Mucosa of descending colon (tissue), 3 donors: ENCODE results near the gene SURF1. TPM values are rescaled to one million over a fixed set of nuclear protein-coding genes. Genes with fewer than 3 reads are reported as not detected.
"Not testable (repeated sequence)": the region's sequence is repeated elsewhere in the genome, so short reads cannot be mapped to it uniquely, and the experiment has no call there.

ENCODE experiments used
- ATAC-seq: fragments of 200-7000 bp; cut with Tn5 transposase; one replicate; pipeline ENCODE4 v1.9.1; 2020; ENCODE audit warnings: mild to moderate bottlenecking, moderate library complexity
- DNase-seq, 3 donors: peaks; one replicate each; pipeline ENCODE4 v3.0.0-alpha.2; 2020
- H3K36me3 ChIP-seq: fragments of 200-600 bp; one replicate; pipeline ENCODE4 v1.8.0; 2021; ENCODE audit warnings: low read depth, mild to moderate bottlenecking
- H3K4me1 ChIP-seq: fragments of 200-600 bp; one replicate; pipeline ENCODE4 v1.8.0; 2021; ENCODE audit warnings: low read depth, mild to moderate bottlenecking
- H3K4me3 ChIP-seq: fragments of 200-600 bp; one replicate; pipeline ENCODE4 v1.8.0; 2021; ENCODE audit warnings: mild to moderate bottlenecking
- H3K9me3 ChIP-seq: fragments of 200-600 bp; one replicate; pipeline ENCODE4 v1.8.0; 2021; ENCODE audit warnings: mild to moderate bottlenecking
- CTCF ChIP-seq: fragments of 200-600 bp; IDR thresholded peaks from one replicate; pipeline ENCODE4 v1.8.0; 2022; ENCODE audit warnings: antibody characterized with exemption, mild to moderate bottlenecking
- intact Hi-C, 2 donors: fragments of 100-400 bp; cut with DNase I in 1 of 2; cut with micrococcal nuclease in 1 of 2; formaldehyde crosslinking; loops; one replicate each; pipeline versions ENCODE4 v1.11.0 to v1.11.1; 2022; cut with DNase I, micrococcal nuclease
- total RNA-seq, 3 donors: library from RNA; stranded (reverse); fragmentation: NEBNext Ultra II Directional in 2 of 3; extraction: Animal tissue kit (Norgen Biotek cat#: 25700) in 2 of 3; gene quantifications; one replicate each; pipeline versions ENCODE4 v1.2.1 to v1.2.4, GENCODE V29; 2021 to 2023
- donor health status: DM: no; HTN: no; CAD: no; lungs with moderate emphysema.
- donor health status: DM: no; HTN: no; CAD: no.
- donor health status: DM: no; HTN: yes; CAD: no.

Gene SURF1
- total RNA-seq, 3 donors from 2014 or later, result 45.4 to 63.0 (median 52.2) TPM

- intact Hi-C loops, result no loop called here
- H3K4me1 ChIP-seq, result no peaks in the 10 kb centered on the region
- no peak for ATAC-seq
- no peak overlapping the region for H3K4me3 ChIP-seq
- DNase-seq, result no peak
- TF ChIP-seq CTCF, result no peak
- H3K36me3 ChIP-seq, result no peaks in the 10 kb centered on the region
- no peaks in the 10 kb centered on the region for H3K9me3 ChIP-seq
Observed at GRCh38 chr9:133394687-133395271, 38.5 kb upstream of the SURF1 start.

- Histone ChIP-seq H3K9me3 (no peaks in the 10 kb centered on the region), H3K4me3 (no peak overlapping the region), H3K4me1 (no peaks in the 10 kb centered on the region), H3K36me3 (no peaks in the 10 kb centered on the region)
- DNase-seq (no peak), ATAC-seq (no peak)
- TF ChIP-seq CTCF, result no peak
- intact Hi-C loops, result no loop called here
Observed at GRCh38 chr9:133393399-133393798, 37.1 kb upstream of the SURF1 start.

DNA sequence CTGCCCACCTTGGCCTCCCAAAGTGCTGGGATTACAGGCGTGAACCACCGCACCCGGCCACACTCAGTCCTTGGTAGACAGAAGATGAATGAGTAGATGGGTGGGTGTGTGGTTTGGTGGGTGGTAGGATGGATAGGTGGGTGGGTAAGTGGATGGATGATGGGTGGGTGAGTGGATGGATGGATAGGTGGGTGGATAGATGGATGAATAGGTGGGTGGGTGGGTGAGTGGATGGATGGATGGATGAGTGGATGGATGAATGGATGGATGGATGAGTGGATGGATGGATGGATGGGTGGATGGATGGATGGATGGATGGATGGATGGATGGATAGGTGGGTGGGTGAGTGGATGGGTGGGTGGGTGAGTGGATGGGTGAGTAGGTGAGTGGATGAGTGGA lies 36.0 kb upstream of the SURF1 start:
- H3K9me3 ChIP-seq, H3K36me3 ChIP-seq, intact Hi-C loops, DNase-seq, H3K4me1 ChIP-seq, ATAC-seq, H3K4me3 ChIP-seq: not testable (repeated sequence)

DNA sequence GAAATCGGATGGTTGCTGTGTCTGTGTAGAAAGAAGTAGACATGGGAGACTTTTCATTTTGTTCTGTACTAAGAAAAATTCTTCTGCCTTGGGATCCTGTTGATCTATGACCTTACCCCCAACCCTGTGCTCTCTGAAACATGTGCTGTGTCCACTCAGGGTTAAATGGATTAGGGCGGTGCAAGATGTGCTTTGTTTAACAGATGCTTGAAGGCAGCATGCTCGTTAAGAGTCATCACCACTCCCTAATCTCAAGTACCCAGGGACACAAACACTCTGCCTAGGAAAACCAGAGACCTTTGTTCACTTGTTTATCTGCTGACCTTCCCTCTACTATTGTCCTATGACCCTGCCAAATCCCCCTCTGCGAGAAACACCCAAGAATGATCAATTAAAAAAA lies 35.2 kb upstream of the SURF1 start:
- DNase-seq, H3K9me3 ChIP-seq, H3K36me3 ChIP-seq, H3K4me3 ChIP-seq, ATAC-seq, intact Hi-C loops, H3K4me1 ChIP-seq: not testable (repeated sequence)

- no peaks in the 10 kb centered on the region for H3K9me3 ChIP-seq
- H3K4me1 ChIP-seq, result no peaks in the 10 kb centered on the region
- no peak for TF ChIP-seq CTCF
- intact Hi-C loops, result no loop called here
- no peaks in the 10 kb centered on the region for H3K36me3 ChIP-seq
- H3K4me3 ChIP-seq, result no peak overlapping the region
- no peak for ATAC-seq
- no peak for DNase-seq
Observed at GRCh38 chr9:133390713-133391112, 34.4 kb upstream of the SURF1 start.

DNA sequence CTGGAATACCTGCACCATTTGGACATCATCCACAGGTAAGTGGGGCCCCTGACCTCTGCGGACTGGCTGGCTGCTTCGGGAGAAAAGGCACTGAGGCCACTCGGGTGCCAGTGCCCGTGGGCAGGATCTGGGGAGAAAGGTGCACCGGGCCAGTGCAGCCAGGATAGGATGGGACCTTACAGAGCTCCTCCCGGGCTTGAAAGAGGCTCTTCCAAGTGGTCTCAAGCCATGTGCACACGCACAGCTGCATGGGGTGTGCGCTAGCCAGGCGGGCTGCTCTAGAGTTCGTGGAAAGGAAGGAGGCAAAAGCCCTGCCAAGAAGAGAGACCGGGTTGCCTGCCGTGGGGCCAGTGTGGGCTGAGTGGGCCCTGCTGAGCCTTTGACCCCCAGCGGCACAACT lies 33.3 kb upstream of the SURF1 start:
- TF ChIP-seq CTCF, result no peak
- no peak for DNase-seq

DNA sequence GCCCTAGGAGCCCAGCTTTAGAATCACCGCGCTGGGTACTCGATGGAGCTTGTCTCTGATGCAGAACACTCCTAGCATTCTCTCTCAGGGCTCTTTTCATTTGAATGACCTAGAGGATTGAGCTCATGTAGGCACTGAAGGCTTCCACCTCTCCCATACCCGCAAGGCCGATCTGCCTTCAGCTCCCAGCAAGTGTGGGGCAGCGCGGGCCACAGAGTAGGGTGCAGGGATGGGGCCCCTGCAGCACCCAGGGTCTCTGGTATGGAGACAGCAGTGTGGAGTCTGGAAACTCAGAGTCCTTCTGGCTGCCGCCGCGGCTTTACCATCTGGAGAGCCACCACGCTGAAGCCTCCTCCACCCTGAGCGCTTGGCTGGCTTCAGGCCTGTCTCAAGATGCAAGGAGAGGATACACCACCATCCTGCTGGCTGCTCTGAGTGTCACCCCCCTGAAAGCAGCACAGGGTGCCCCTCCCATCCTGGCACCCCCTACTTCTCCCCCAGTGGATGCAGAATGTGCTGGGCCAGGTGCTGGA lies 32.8 kb upstream of the SURF1 start:
- H3K4me3 ChIP-seq, result no peak overlapping the region
- H3K4me1 ChIP-seq, result no peaks in the 10 kb centered on the region
- no peak for ATAC-seq
- DNase-seq, result no peak
- no peaks in the 10 kb centered on the region for H3K36me3 ChIP-seq
- no peaks in the 10 kb centered on the region for H3K9me3 ChIP-seq
- intact Hi-C loops, result no loop called here
- no peak for TF ChIP-seq CTCF

More for the DNA sequence above, 33.3 kb upstream of the SURF1 start:
- no peaks in the 10 kb centered on the region for H3K36me3 ChIP-seq
- no peak overlapping the region for H3K4me3 ChIP-seq
- no peaks in the 10 kb centered on the region for H3K9me3 ChIP-seq
- intact Hi-C loops, result no loop called here
- H3K4me1 ChIP-seq, result no peaks in the 10 kb centered on the region
- no peak for ATAC-seq
